ENCODE measurements around the gene CCDC34. TPM values are rescaled to one million over a fixed set of nuclear protein-coding genes. Genes with fewer than 3 reads are reported as not detected.

The CCDC34 gene
- total and polyA plus RNA-seq, 2 of the 4 experiments (the other 2 are of a cell fraction): 2.5 to 4.5 TPM

- CTCF ChIA-PET: no interaction called here
- intact Hi-C loops (cut with micrococcal nuclease) (no loop called here), in situ Hi-C loops (cut with MboI; ENCODE audit: low sequenced_read_pairs) (no loop called here), dilution Hi-C loops (cut with HindIII; ENCODE audit: low sequenced_read_pairs, unreplicated experiment) (no loop called here)
- H4K5ac ChIP-seq (ENCODE audit: low read depth, low read length): no peak overlapping the region
- DNase-seq (no peak), ATAC-seq (ENCODE audit: low read depth) (no peak)
- no peaks in the 10 kb centered on the region for H4K20me1 ChIP-seq (ENCODE audit: insufficient read depth, low read length)
- H2BK5ac ChIP-seq (ENCODE audit: low read depth, low read length, poor library complexity, severe bottlenecking): no peak overlapping the region
- H3K4me1 ChIP-seq (ENCODE audit: control insufficient read depth, insufficient read depth, low read length): peaks cover 3% of the 10 kb centered on the region; the same call in 1 of the 2 replicates
- no peak for TF ChIP-seq USF2 (IDR thresholded peaks at IDR 0.05; ENCODE audit: low read depth, low read length)
- no peak for TF ChIP-seq RCOR1 (IDR thresholded peaks at IDR 0.05; ENCODE audit: insufficient replicate concordance, low read length)
- no peak for TF ChIP-seq POLR2A (IDR thresholded peaks at IDR 0.05; ENCODE audit: low read depth, low read length)
- no peak for TF ChIP-seq CHD1 (IDR thresholded peaks at IDR 0.05; ENCODE audit: low read depth, low read length)
- TF ChIP-seq CEBPB (IDR thresholded peaks at IDR 0.05; ENCODE audit: low read depth, low read length): no peak
- TF ChIP-seq BHLHE40 (IDR thresholded peaks at IDR 0.05; ENCODE audit: low read depth, low read length): no peak
- H3K27ac ChIP-seq (ENCODE audit: insufficient read depth, low read length): no peak overlapping the region
- no peaks in the 10 kb centered on the region for H3K27me3 ChIP-seq (ENCODE audit: control insufficient read depth, insufficient read depth, low read length)
- peaks cover 2% of the 10 kb centered on the region; the same call in 1 of the 2 replicates for H3K36me3 ChIP-seq (ENCODE audit: control insufficient read depth, insufficient read depth, low read length)
- no peaks in the 10 kb centered on the region for H3K9me3 ChIP-seq (ENCODE audit: control insufficient read depth, insufficient read depth, low read length)
- no peak overlapping the region for H3K4ac ChIP-seq (ENCODE audit: low read depth, low read length)
- H3K56ac ChIP-seq (ENCODE audit: extremely low read depth, insufficient read depth, low read length): no peak overlapping the region
- POLR2A ChIA-PET (ENCODE audit: unreplicated experiment): no interaction called here
- no peak overlapping the region for H3K14ac ChIP-seq (replicated peaks; ENCODE audit: low read depth, low read length)
- no peak overlapping the region for H2AFZ ChIP-seq (replicated peaks; ENCODE audit: low read length, poor library complexity)
- H2BK15ac ChIP-seq (ENCODE audit: low read depth, low read length): no peak overlapping the region
- no peak overlapping the region for H3K9ac ChIP-seq (ENCODE audit: low read depth, low read length)
- no peak overlapping the region for H3K23ac ChIP-seq (ENCODE audit: low read depth, low read length)
- H3K79me1 ChIP-seq (ENCODE audit: low read depth in 1 of 2, low read length in 2 of 2): no peaks in the 10 kb centered on the region; a peak in 2 of 4 replicates
- no peak overlapping the region for H3K4me3 ChIP-seq (ENCODE audit: insufficient read depth, low read depth, low read length)
- H4K8ac ChIP-seq (ENCODE audit: low read depth in 2 of 2, low read length in 2 of 2): no peak overlapping the region
- no peak overlapping the region for H2AK5ac ChIP-seq (ENCODE audit: low read depth, low read length)
- no peak overlapping the region for H2BK120ac ChIP-seq (ENCODE audit: low read depth, low read length)
- no peak overlapping the region for H3K18ac ChIP-seq (ENCODE audit: low read depth, low read length)
- H2AK9ac ChIP-seq (replicated peaks; ENCODE audit: low read depth, low read length, poor library complexity): no peak overlapping the region
- no CpG with 5 or more reads among the region's 2 CpGs for WGBS, 2 experiments (ENCODE audit: extremely low coverage in 2 of 2, insufficient read length in 1 of 2)
- no peak overlapping the region for H3K4me2 ChIP-seq (ENCODE audit: low read depth, low read length)
- H3K9me1 ChIP-seq (ENCODE audit: insufficient read depth, low read length): peaks cover 3% of the 10 kb centered on the region; the same call in 1 of the 2 replicates
- no TSS peak for BruUV-seq (replicated peaks)
- no peak overlapping the region for H2BK20ac ChIP-seq (ENCODE audit: low read depth, low read length)
- no peak overlapping the region for H4K91ac ChIP-seq (ENCODE audit: insufficient read depth, low read depth, low read length)
Measured at GRCh38 chr11:27352781-27353180, 10.2 kb downstream of the CCDC34 start.

Measured in IMR-90 (cell line).